ENCODE results near the gene THOC1.

DNA sequence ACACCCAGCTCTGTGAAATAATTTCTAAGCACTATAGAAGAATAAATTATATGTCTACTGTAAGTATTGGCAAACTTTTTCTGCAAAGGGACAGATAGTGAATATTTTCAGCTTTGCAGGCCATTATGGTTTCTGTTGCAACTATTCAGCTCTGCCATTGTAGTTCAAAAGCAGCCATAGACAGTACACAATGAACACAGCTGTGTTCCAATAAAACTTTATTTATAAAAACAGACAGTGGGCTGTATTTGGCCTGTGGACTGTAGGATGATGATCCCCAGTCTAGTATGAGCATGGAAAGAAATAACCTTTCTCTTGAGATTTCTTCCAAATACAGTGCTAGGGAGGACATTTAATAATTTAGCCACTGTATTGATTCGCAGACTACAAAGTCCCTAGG, 35.2 kb upstream of the THOC1 start:
- TF ChIP-seq CTCF (IDR thresholded peaks at IDR 0.05 in 8 of 11, conservative IDR thresholded peaks at IDR 0.05 in 3 of 11): no peak
- no peak for TF ChIP-seq POLR2AphosphoS5 (IDR thresholded peaks at IDR 0.05)
- no peak for TF ChIP-seq POLR2A (IDR thresholded peaks at IDR 0.05)

Data from spleen (tissue), 7 donors.